HG03103 (cell line): ENCODE data around the gene RAB40A.
"Not testable (repeated sequence)": the region's sequence is repeated elsewhere in the genome, so short reads cannot be mapped to it uniquely, and the experiment has no call there.

Source experiments
- ATAC-seq: cut with Tn5 transposase; IDR thresholded peaks from one replicate; pipeline ENCODE4 v1.9.1; 2021; ENCODE audit warnings: low read depth; ENCODE audit not compliant: unreplicated experiment

Gene RAB40A

DNA sequence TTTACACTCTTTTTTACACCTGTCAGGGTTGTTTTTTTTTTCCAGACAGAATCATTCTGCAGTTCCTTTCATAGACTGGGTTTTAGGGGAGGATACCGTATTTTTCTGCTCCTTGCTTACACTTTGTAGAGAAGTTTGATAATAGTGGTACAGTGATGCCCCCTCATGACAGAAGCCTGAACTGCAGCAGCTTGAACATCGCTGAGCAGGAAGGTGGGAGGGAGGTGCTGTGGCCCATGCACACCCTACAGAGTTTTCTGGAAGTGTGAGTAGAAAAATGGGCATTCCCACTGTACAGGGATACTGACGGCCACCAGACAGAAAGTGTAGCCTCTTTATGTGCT is 54.5 kb downstream of the RAB40A start:
- ATAC-seq, result peak; percentile 90

- peak; percentile 84 for ATAC-seq
Measured at GRCh38 chrX:103464072-103464773, 55.1 kb downstream of the RAB40A start.

DNA sequence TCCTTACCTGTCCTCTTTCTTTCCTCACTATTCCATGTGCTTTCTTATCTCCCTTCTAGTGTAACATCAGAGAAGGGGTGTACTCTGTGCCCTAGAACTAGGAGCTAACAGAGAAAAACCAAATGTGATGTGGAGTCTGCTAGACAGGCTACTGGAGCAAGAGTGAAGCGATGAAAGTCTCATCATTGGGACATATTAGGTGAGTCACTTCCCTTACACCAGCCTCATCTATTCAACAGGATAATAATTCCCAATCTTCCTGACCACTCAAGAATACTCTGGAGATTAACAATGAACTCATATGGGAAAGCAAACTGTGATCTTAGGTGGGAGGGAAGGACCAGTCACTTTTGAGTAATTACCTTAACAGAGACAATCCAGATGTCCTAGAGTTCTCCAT is 58.1 kb downstream of the RAB40A start:
- no peak for ATAC-seq

- not testable (repeated sequence) for ATAC-seq
Measured at GRCh38 chrX:103460001-103460755, 59.1 kb downstream of the RAB40A start.

DNA sequence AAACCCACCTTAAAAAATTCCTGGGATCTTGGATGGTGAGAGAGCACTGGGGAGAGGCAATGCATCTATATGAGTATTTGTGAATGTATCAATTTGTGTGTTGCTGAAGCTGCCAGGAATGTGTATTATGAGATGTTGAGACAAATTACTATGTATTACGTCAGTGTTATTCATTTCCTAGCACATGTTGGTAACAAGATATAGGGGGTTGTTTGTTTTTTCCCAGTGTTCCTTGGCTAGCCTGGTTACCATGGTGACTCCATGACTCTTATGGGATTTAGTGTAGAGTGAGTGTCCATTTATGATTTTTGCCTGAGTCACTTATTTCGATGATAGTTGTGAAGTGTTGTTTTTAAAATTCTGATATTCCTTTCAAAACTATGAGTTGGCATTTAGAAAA is 65.6 kb downstream of the RAB40A start:
- no peak for ATAC-seq
